ENCODE results near the gene TMEM209.

TMEM209 gene

GRCh38 chr7:130131964-130132875, 73.0 kb downstream of the TMEM209 start:
- Histone ChIP-seq H2BK15ac (ENCODE audit: low read depth, poor library complexity, severe bottlenecking) (no peak overlapping the region), H3K36me3 (ENCODE audit: control insufficient read depth in 1 of 2, insufficient read depth in 2 of 2, low read depth in 1 of 2, low read length in 2 of 2) (peaks cover 17 to 69% of the 10 kb centered on the region in 2 experiments), H3K27ac (ENCODE audit: low read length, poor library complexity, severe bottlenecking) (no peak overlapping the region), H3K23ac (ENCODE audit: low read length in 2 of 2) (no peak overlapping the region), H2AFZ (ENCODE audit: low read depth, low read length) (no peak overlapping the region), H2BK12ac (ENCODE audit: low read length in 2 of 2) (no peak overlapping the region), H3K4me3 (ENCODE audit: insufficient read depth in 1 of 2, low read depth in 1 of 2, low read length in 2 of 2) (no peak overlapping the region), H2BK120ac (ENCODE audit: low read depth, low read length) (no peak overlapping the region), H2BK5ac (ENCODE audit: low read depth, low read length, poor library complexity, severe bottlenecking) (no peak overlapping the region), H3K4me2 (ENCODE audit: low read length, poor library complexity, severe bottlenecking) (no peak overlapping the region), H2AK5ac (ENCODE audit: low read length, severe bottlenecking) (no peak overlapping the region), H3K79me1 (replicated peaks; ENCODE audit: low read length, poor library complexity, severe bottlenecking) (peaks cover 11% of the 10 kb centered on the region), H4K91ac (ENCODE audit: low read length) (no peak overlapping the region), H4K8ac (ENCODE audit: low read length) (no peak overlapping the region), H3K4ac (ENCODE audit: low read depth in 1 of 2, low read length in 2 of 2) (no peak overlapping the region), H3K4me1 (ENCODE audit: control insufficient read depth, insufficient read depth, low read depth, low read length) (peaks cover 1% of the 10 kb centered on the region), H3K9ac (ENCODE audit: low read length) (no peak overlapping the region), H3K27me3 (ENCODE audit: control insufficient read depth in 1 of 2, insufficient read depth in 1 of 2, low read length in 2 of 2) (no peaks in the 10 kb centered on the region), H3K14ac (ENCODE audit: low read length in 2 of 2) (no peak overlapping the region), H3K18ac (ENCODE audit: low read depth in 1 of 2, low read length in 2 of 2) (no peak overlapping the region), H3K9me3 (ENCODE audit: control insufficient read depth, low read length) (no peaks in the 10 kb centered on the region)
- DNase-seq: no peak
- WGBS: 98% methylated on average over 10 of the region's 12 CpGs

GRCh38 chr7:130131191-130131834, 73.9 kb downstream of the TMEM209 start:
- Histone ChIP-seq H3K14ac (ENCODE audit: low read length in 2 of 2) (no peak overlapping the region), H3K4me1 (ENCODE audit: control insufficient read depth, insufficient read depth, low read depth, low read length) (peaks cover 1% of the 10 kb centered on the region), H3K9me3 (ENCODE audit: control insufficient read depth, low read length) (no peaks in the 10 kb centered on the region), H3K4me2 (ENCODE audit: low read length, poor library complexity, severe bottlenecking) (no peak overlapping the region), H3K4ac (ENCODE audit: low read depth in 1 of 2, low read length in 2 of 2) (no peak overlapping the region), H2AFZ (ENCODE audit: low read depth, low read length) (no peak overlapping the region), H3K36me3 (ENCODE audit: control insufficient read depth in 1 of 2, insufficient read depth in 2 of 2, low read depth in 1 of 2, low read length in 2 of 2) (peaks cover 21 to 73% of the 10 kb centered on the region in 2 experiments), H2AK5ac (ENCODE audit: low read length, severe bottlenecking) (no peak overlapping the region), H2BK5ac (ENCODE audit: low read depth, low read length, poor library complexity, severe bottlenecking) (no peak overlapping the region), H2BK15ac (ENCODE audit: low read depth, poor library complexity, severe bottlenecking) (no peak overlapping the region), H3K4me3 (ENCODE audit: insufficient read depth in 1 of 2, low read depth in 1 of 2, low read length in 2 of 2) (no peak overlapping the region), H3K23ac (ENCODE audit: low read length in 2 of 2) (no peak overlapping the region), H4K91ac (ENCODE audit: low read length) (no peak overlapping the region), H3K18ac (ENCODE audit: low read depth in 1 of 2, low read length in 2 of 2) (no peak overlapping the region), H3K27me3 (ENCODE audit: control insufficient read depth in 1 of 2, insufficient read depth in 1 of 2, low read length in 2 of 2) (no peaks in the 10 kb centered on the region), H3K79me1 (replicated peaks; ENCODE audit: low read length, poor library complexity, severe bottlenecking) (peaks cover 11% of the 10 kb centered on the region), H3K9ac (ENCODE audit: low read length) (no peak overlapping the region), H2BK12ac (ENCODE audit: low read length in 2 of 2) (no peak overlapping the region), H3K27ac (ENCODE audit: low read length, poor library complexity, severe bottlenecking) (no peak overlapping the region), H2BK120ac (ENCODE audit: low read depth, low read length) (no peak overlapping the region), H4K8ac (ENCODE audit: low read length) (no peak overlapping the region)
- no peak for DNase-seq
- WGBS: 99% methylated on average over 6 of the region's 6 CpGs

GRCh38 chr7:130129011-130129411, 76.2 kb downstream of the TMEM209 start:
- H3K79me1 ChIP-seq (replicated peaks; ENCODE audit: low read length, poor library complexity, severe bottlenecking): peaks cover 8% of the 10 kb centered on the region
- 85% methylated on average over 4 of the region's 4 CpGs for WGBS

GRCh38 chr7:130127821-130128317, 77.3 kb downstream of the TMEM209 start:
- Histone ChIP-seq H3K36me3 (ENCODE audit: control insufficient read depth in 1 of 2, insufficient read depth in 2 of 2, low read depth in 1 of 2, low read length in 2 of 2) (peaks cover 29 to 77% of the 10 kb centered on the region in 2 experiments), H3K4me3 (ENCODE audit: insufficient read depth in 1 of 2, low read depth in 1 of 2, low read length in 2 of 2) (peak overlapping the region in 1 of 2 experiments; percentile 3), H2BK15ac (ENCODE audit: low read depth, poor library complexity, severe bottlenecking) (no peak overlapping the region), H3K4ac (ENCODE audit: low read depth in 1 of 2, low read length in 2 of 2) (no peak overlapping the region), H3K9ac (ENCODE audit: low read length) (peak overlapping the region; percentile 7), H4K91ac (ENCODE audit: low read length) (no peak overlapping the region), H3K14ac (ENCODE audit: low read length in 2 of 2) (no peak overlapping the region), H3K9me3 (ENCODE audit: control insufficient read depth, low read length) (no peaks in the 10 kb centered on the region), H2AFZ (ENCODE audit: low read depth, low read length) (no peak overlapping the region), H2AK5ac (ENCODE audit: low read length, severe bottlenecking) (no peak overlapping the region), H3K4me1 (ENCODE audit: control insufficient read depth, insufficient read depth, low read depth, low read length) (no peaks in the 10 kb centered on the region), H3K23ac (ENCODE audit: low read length in 2 of 2) (no peak overlapping the region), H3K18ac (ENCODE audit: low read depth in 1 of 2, low read length in 2 of 2) (no peak overlapping the region), H2BK5ac (ENCODE audit: low read depth, low read length, poor library complexity, severe bottlenecking) (no peak overlapping the region), H3K27me3 (ENCODE audit: control insufficient read depth in 1 of 2, insufficient read depth in 1 of 2, low read length in 2 of 2) (no peaks in the 10 kb centered on the region), H4K8ac (ENCODE audit: low read length) (no peak overlapping the region), H3K27ac (ENCODE audit: low read length, poor library complexity, severe bottlenecking) (no peak overlapping the region), H3K4me2 (ENCODE audit: low read length, poor library complexity, severe bottlenecking) (no peak overlapping the region), H2BK12ac (ENCODE audit: low read length in 2 of 2) (no peak overlapping the region), H2BK120ac (ENCODE audit: low read depth, low read length) (no peak overlapping the region), H3K79me1 (replicated peaks; ENCODE audit: low read length, poor library complexity, severe bottlenecking) (peaks cover 8% of the 10 kb centered on the region)
- peak; percentile 29 for DNase-seq
- WGBS: no CpG with 5 or more reads among the region's 1 CpG

More at GRCh38 chr7:130129011-130129411, 76.2 kb downstream of the TMEM209 start:
- H4K8ac ChIP-seq (ENCODE audit: low read length): no peak overlapping the region
- H3K27ac ChIP-seq (ENCODE audit: low read length, poor library complexity, severe bottlenecking): no peak overlapping the region
- no peak overlapping the region for H2AFZ ChIP-seq (ENCODE audit: low read depth, low read length)
- H3K4ac ChIP-seq (ENCODE audit: low read depth in 1 of 2, low read length in 2 of 2): no peak overlapping the region
- no peak overlapping the region for H3K4me2 ChIP-seq (ENCODE audit: low read length, poor library complexity, severe bottlenecking)
- H3K9me3 ChIP-seq (ENCODE audit: control insufficient read depth, low read length): no peaks in the 10 kb centered on the region
- no peaks in the 10 kb centered on the region for H3K4me1 ChIP-seq (ENCODE audit: control insufficient read depth, insufficient read depth, low read depth, low read length)
- no peak for DNase-seq
- no peak overlapping the region for H2BK5ac ChIP-seq (ENCODE audit: low read depth, low read length, poor library complexity, severe bottlenecking)
- no peak overlapping the region for H3K18ac ChIP-seq (ENCODE audit: low read depth in 1 of 2, low read length in 2 of 2)
- H3K23ac ChIP-seq (ENCODE audit: low read length in 2 of 2): no peak overlapping the region
- no peak overlapping the region for H2BK120ac ChIP-seq (ENCODE audit: low read depth, low read length)
- H3K36me3 ChIP-seq (ENCODE audit: control insufficient read depth in 1 of 2, insufficient read depth in 2 of 2, low read depth in 1 of 2, low read length in 2 of 2): peaks cover 26 to 76% of the 10 kb centered on the region in 2 experiments
- no peak overlapping the region for H3K14ac ChIP-seq (ENCODE audit: low read length in 2 of 2)
- H3K9ac ChIP-seq (ENCODE audit: low read length): no peak overlapping the region
- H3K4me3 ChIP-seq (ENCODE audit: insufficient read depth in 1 of 2, low read depth in 1 of 2, low read length in 2 of 2): no peak overlapping the region
- no peak overlapping the region for H2BK12ac ChIP-seq (ENCODE audit: low read length in 2 of 2)
- H4K91ac ChIP-seq (ENCODE audit: low read length): no peak overlapping the region
- no peaks in the 10 kb centered on the region for H3K27me3 ChIP-seq (ENCODE audit: control insufficient read depth in 1 of 2, insufficient read depth in 1 of 2, low read length in 2 of 2)
- H2AK5ac ChIP-seq (ENCODE audit: low read length, severe bottlenecking): no peak overlapping the region
- no peak overlapping the region for H2BK15ac ChIP-seq (ENCODE audit: low read depth, poor library complexity, severe bottlenecking)

All from mesenchymal stem cell (in vitro differentiated cells and primary cell).